NCI-H2081 (cell line): ENCODE results near the gene SERPINA4.
"Not testable (repeated sequence)": the region's sequence is repeated elsewhere in the genome, so short reads cannot be mapped to it uniquely, and the experiment has no call there.

Experiments
- DNase-seq, 2 experiments: peaks; one replicate each; lab custom pipeline; 2025; lab: John Stamatoyannopoulos, UW

SERPINA4 gene

GRCh38 chr14:94592457-94592856 is 31.2 kb downstream of the SERPINA4 start:
- no peak for DNase-seq

GRCh38 chr14:94593376-94593748 is 32.1 kb downstream of the SERPINA4 start:
- DNase-seq = no peak

GRCh38 chr14:94593749-94594431 is 32.6 kb downstream of the SERPINA4 start:
- no peak for DNase-seq

GRCh38 chr14:94594441-94594840 is 33.2 kb downstream of the SERPINA4 start:
- no peak for DNase-seq

- DNase-seq = no peak
These were observed 34.7 kb downstream of the SERPINA4 start for GRCh38 chr14:94595912-94596311.

- DNase-seq = no peak
These were observed 35.1 kb downstream of the SERPINA4 start for GRCh38 chr14:94596361-94596760.

GRCh38 chr14:94597788-94598187 is 36.5 kb downstream of the SERPINA4 start:
- DNase-seq = no peak

GRCh38 chr14:94598506-94598815 is 37.2 kb downstream of the SERPINA4 start:
- no peak for DNase-seq

GRCh38 chr14:94598816-94599655 is 37.8 kb downstream of the SERPINA4 start:
- no peak for DNase-seq

- DNase-seq = no peak
These were observed 38.4 kb downstream of the SERPINA4 start for GRCh38 chr14:94599656-94600004.

- no peak for DNase-seq
These were observed 38.9 kb downstream of the SERPINA4 start for GRCh38 chr14:94600148-94600545.

GRCh38 chr14:94601884-94602391 is 40.7 kb downstream of the SERPINA4 start:
- no peak for DNase-seq

GRCh38 chr14:94602722-94603121 is 41.5 kb downstream of the SERPINA4 start:
- DNase-seq = no peak

GRCh38 chr14:94605361-94605760 is 44.1 kb downstream of the SERPINA4 start:
- DNase-seq = no peak

- not testable (repeated sequence) for DNase-seq
These were observed 47.7 kb downstream of the SERPINA4 start for GRCh38 chr14:94608966-94609365.

- DNase-seq = no peak
These were observed 49.9 kb downstream of the SERPINA4 start for GRCh38 chr14:94611179-94611578.

- DNase-seq = no peak
These were observed 50.9 kb downstream of the SERPINA4 start, which contains the start of gene SERPINA3 for GRCh38 chr14:94612174-94612573. Gene SERPINA3, plus strand, starts transcription at chr14:94612391. Its CDS starts 2,051 bp downstream, at chr14:94614442.

GRCh38 chr14:94612580-94613554 is 51.6 kb downstream of the SERPINA4 start:
- DNase-seq = no peak

GRCh38 chr14:94613720-94614644 is 52.7 kb downstream of the SERPINA4 start:
- no peak for DNase-seq

GRCh38 chr14:94614802-94615201 is 53.6 kb downstream of the SERPINA4 start:
- DNase-seq = no peak

GRCh38 chr14:94615254-94615653 is 54.0 kb downstream of the SERPINA4 start:
- no peak for DNase-seq
